Measurements from ENCODE around the gene ETNK2.

DNA sequence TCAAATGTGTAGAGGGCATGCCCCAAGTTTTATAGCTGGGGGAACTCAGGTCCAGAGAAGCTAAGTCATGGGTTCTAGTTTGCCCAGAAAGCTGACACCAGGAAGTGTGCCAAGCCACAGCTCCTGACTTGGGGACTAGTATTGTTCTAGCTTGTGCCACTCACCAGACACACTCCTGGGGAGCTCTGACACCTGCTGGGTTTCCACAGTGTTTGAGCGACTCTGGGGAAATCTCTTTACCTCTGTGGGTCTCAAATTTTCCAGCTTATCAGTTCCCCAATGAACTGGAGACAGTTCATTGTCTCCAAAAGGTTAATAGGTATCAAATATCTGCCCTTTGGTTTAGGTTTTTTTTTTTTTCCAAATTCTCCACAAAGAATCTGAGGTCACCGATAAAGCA lies 40.2 kb upstream of the ETNK2 start:
- TF ChIP-seq, protein P1, sequence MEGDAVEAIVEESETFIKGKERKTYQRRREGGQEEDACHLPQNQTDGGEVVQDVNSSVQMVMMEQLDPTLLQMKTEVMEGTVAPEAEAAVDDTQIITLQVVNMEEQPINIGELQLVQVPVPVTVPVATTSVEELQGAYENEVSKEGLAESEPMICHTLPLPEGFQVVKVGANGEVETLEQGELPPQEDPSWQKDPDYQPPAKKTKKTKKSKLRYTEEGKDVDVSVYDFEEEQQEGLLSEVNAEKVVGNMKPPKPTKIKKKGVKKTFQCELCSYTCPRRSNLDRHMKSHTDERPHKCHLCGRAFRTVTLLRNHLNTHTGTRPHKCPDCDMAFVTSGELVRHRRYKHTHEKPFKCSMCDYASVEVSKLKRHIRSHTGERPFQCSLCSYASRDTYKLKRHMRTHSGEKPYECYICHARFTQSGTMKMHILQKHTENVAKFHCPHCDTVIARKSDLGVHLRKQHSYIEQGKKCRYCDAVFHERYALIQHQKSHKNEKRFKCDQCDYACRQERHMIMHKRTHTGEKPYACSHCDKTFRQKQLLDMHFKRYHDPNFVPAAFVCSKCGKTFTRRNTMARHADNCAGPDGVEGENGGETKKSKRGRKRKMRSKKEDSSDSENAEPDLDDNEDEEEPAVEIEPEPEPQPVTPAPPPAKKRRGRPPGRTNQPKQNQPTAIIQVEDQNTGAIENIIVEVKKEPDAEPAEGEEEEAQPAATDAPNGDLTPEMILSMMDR (conservative IDR thresholded peaks at IDR 0.05; ENCODE audit: low read depth, low read length) = no peak
- TF ChIP-seq RCOR1 (IDR thresholded peaks at IDR 0.05; ENCODE audit: insufficient replicate concordance, low read length) (no peak), CEBPB (IDR thresholded peaks at IDR 0.05; ENCODE audit: low read depth, low read length) (no peak), POLR2A (IDR thresholded peaks at IDR 0.05; ENCODE audit: low read depth, low read length) (no peak), RAD21 (IDR thresholded peaks at IDR 0.05; ENCODE audit: low read length) (no peak), SMC3 (IDR thresholded peaks at IDR 0.05; ENCODE audit: low read depth, low read length) (no peak)
- TF ChIP-seq, protein P2, sequence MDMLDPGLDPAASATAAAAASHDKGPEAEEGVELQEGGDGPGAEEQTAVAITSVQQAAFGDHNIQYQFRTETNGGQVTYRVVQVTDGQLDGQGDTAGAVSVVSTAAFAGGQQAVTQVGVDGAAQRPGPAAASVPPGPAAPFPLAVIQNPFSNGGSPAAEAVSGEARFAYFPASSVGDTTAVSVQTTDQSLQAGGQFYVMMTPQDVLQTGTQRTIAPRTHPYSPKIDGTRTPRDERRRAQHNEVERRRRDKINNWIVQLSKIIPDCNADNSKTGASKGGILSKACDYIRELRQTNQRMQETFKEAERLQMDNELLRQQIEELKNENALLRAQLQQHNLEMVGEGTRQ (IDR thresholded peaks at IDR 0.05; ENCODE audit: low read depth, low read length) = no peak
